ENCODE data around the gene NCS1.
A peak's percentile ranks its signal among the peaks of the same experiment; 100 is the strongest.

NCS1 gene

DNA sequence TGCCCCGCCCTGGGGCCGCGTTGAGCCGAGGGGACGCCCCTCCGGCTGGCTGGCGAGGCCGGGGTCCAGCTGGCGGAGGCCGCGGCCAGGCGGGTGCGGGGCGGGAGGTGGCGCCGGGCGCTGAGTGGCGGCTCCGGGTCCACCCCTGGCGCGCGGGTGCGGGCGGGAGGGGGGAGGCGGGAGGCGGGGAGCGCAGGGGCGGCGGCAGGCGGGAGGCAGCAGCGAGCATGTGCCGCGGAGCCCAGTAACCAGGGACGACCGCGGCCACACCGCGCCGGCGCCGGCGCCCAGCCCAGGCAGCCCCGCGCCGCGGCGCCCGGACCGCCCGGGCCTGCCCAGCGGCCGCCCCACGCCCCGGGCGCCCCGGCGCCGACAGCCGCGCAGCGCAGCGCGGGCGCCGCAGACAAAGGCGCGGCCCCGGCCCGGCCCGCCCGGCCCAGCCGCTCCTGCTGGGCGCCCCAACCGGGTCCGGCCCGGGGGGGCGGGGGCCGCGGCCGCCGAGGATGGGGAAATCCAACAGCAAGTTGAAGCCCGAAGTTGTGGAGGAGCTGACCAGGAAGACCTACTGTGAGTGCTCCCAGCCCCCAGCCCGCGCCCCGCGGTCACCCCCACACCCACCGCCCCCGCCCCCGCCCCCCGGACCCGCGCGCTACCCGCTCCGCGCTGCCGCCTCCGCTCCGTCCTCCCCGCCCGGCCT lies at the start of gene NCS1:
Gene NCS1, plus strand, starts transcription at position 244 of the 697 bp plus-strand sequence. Its CDS starts 260 bp downstream, at position 504.
- DNase-seq = peak; percentile 60

DNA sequence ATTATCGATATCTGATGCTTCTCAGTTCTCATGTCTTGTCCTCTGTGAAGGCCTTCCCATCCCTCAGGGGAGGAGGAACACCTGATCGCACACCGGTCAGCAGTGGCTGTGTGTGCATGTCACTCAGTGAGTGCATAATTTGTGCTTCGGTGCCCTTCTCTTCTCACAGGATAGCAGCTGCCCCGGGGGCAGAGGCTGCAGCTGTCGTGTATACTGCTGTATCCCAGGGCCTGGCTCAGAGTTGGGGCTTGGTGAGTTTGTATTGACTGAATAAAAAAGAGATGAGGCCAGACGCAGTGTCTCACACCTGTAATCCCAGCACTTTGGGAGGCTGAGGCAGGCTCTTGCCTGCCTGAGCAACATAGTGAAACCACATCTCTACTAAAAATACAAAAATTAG lies 49.7 kb upstream of the NCS1 start:
- DNase-seq = no peak

DNA sequence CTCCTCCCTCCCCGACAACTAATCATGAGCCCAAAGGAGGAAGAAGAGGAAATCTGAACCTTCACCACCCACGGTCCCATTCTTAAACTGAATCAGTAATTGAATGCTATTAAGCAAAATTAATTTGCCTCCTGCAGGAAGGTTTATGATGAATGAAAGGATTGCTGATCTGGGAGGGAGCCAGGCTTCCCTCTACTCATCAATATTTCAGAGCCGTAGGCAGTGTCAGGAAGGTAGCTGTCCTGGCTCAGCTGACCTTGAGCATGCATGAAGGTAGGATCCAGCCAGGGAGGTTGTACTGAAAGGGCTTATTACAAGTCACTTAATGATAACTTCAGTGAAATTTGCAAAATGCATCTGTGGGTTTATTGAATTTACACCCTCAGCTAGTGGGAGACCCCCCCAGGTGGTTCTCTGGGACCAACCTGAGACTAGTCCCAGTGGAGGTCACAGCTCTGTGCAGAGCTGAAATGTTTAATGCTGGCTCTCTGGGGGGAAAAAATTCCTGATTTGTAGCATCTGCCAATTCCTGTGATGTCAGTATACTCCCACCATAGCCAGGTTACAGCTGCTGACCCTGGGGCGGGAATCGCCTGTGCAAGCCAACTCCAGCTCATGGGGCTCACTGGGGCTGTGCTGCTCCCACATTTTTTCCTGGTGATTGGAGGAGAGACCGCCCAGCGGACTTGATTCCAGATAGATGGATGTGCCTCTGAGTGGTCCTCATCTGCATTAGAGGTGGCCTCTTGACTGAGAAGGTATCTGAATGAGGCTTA lies 47.9 kb upstream of the NCS1 start:
- no peak for DNase-seq

DNA sequence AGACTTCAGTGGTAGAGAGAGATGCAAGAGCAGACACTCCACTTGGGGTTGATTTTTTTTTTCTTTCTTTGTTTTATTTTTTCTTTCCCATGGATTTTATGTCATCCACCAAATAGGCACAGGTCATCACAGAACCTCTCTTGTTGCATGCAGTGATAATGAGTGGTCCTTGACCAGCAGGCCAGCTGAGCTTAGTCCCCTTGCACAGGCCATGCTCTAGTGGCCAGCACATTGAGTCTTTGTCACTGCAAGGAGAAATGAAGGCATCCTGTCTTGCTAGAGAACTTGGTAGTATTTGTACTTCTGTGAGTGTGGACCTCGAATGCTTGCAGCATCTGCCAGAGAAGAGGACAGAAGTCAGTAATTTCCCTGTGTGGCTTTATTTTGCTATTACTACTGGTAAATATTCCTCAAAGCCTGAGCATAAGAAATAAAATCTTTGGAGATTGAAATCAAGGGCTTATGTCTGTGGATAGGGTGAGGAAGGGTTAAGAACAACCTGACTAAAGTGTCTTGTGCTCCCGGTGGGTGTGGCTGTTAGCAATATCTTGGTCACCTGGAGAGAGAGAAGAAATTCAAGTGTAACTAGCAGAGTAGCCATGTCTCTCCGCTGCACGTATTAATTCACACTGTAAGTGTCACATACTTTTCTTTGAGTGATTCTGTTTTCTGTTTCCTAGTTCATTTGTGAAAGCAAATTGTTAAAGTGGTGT lies 45.3 kb upstream of the NCS1 start:
- DNase-seq = no peak

DNA sequence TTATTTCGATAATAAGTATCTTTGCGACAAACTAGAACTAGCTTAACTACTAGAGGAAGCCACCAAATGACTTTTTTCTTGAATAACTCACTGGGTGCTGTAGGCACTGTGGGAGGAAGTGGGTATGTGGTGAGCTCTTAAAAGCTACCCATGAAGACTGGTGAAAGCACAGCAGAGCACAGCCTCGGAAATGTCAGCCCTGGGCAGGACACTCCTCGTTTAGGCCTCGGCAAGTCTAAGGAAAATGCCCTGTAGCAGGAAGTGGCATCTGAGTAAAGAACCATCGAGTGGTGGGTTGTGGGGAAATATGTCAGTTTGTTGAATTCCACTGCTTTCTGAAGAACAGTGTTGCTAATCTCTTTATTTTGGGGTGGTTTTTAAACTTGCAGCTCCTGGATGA lies 44.0 kb upstream of the NCS1 start:
- DNase-seq = peak; percentile 38

DNA sequence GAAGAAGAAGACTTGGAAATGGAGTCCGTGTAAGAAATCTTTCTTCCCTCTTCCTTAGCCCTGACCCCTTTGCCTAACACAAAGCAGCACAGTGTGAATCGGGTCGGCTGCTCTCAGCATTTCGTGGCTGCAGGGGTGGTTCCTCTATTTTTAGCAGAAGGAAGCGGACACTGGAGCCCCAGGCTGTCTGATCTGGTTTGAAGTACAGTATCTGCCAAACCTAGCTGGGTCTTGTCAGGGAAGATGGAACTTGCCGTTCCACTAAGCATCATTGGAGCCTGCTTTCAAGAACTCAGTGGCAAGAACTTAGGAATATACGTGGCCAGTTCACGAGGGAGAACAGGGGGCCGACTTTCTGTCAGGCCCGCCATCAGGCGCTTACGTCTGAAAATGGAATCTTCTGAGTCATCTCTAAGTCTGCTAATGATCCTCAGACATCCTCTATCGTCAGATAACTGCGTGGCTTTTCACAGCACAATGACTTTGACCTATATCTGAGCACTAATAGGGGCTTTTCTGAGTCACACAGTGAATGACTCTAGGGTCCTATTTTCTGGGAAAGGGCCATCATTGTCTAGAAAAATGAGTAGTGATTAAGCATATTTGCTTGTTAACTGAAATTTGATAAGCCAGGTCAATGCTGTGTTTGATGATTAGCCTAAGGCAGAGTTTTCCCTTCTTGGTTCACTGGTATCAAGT lies 43.3 kb upstream of the NCS1 start:
- DNase-seq = peak; percentile 42

DNA sequence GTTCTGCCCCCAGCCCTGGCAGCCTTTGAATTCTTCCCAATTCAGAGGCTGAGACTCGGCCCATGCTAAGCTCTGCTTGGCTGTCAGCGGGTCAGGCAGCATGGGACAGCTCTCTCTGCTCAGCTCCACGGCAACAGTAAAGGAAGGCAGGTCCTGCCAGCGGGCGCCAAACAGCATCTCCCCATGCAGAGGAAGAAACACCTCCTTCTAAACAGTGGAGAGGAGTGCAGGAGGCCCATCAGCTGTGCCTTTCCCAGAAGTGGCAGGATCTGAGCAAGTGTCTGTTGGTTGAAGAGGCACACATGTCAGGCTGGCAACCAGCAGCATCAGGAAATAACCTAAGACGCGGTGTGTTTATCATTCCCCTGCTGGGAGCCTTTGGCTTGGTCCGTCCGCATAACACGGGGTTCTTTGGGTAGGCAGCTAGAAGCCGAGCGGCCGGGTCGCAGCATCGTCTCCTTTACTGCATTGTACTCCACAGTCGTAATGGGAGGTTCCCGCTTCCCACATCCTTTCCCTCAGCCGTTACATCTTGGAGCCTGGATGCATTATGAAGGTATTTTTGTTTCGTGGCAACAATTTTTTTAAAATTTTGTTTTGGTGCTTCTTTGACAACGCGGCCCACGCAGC lies 42.7 kb upstream of the NCS1 start:
- peak; percentile 30 for DNase-seq

DNA sequence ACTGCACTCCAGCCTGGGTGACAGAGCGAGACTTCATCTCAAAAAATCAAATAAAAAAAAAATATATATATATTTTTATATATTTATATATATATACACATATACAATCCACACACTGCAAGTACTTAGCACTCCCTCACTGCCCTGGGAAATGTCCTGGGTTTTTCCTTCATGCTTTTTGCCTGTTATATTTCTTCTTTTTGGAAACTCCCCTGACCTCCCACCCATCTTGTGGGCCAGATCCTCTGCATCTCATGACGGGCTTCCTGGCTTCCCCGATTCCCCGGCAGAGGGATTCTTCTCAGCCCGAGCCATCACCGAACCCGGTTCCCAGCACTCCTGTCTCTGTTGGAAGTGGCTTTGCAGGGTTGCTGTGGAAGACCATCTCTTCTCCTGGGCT lies 39.5 kb upstream of the NCS1 start:
- no peak for DNase-seq

DNA sequence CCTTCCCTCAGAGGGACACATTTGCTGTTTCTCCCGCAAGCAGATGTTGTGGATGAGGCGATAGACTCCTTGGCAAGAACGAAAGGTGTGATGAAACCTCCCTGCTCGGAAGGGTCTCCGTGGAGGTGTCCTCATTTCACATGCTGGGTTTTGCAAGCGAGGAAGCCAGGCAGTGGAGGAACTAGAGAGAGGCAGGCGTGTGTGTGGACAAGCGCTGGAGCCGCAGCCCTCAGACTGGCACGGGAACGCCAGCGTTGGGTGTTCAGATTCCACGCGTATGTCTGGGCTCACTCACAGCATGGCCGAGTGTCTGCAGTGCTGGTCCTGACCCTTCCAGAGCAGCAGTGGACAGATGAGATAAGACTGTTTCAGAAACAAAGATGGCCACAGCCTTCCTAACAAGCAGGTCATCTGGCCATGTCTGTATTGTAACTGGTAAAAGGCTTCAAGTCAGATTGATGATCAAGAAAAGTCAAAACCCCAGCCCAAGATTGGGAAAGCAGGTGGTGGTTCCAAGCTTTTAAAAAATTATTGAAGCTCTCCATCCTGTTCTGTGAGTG lies 35.0 kb upstream of the NCS1 start:
- DNase-seq = no peak

DNA sequence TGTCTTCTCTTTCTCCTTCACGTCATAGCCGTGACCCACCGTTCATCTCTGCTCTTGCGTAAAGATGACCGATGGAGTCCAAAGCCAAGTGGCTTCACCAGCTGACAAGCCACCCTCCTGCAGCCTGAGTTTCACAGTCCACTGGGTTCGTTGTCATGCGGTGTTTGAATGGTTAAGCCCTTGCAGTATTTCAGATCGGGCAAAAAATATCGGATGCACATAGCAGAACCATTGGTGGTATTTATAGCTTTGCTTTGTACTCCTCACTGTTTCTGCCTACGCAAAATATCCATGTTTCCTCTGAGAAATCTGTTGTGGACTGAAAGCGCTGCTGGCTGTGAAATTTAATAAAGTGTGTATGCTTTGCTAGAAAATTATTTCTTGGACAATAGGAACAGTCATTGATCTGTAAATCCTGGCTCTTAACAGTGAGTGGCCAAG lies 34.5 kb upstream of the NCS1 start:
- no peak for DNase-seq

DNA sequence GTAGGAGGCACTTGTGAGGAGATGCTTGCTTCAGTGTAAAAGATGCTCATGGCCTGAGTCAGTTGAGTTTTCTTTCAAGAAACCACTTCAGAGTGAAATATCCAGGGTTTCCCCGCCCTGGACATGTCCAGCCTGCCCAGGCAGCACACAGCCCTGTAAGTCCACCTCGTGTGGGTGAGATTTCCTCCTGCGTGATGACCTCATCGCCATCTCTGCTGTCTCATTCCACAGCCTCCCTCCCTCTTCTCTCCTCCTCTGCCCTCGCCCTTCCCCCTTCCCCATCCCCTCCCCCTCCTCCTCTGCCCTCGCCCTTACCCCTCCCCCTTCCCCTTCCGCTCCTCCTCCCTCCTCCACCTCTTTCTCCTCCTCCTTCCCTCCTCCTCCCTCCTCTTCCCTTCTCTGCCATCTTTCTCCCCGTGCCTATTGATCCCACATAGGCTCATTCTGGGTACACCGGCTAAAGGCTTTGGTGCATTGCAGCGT lies 34.0 kb upstream of the NCS1 start:
- DNase-seq = no peak

DNA sequence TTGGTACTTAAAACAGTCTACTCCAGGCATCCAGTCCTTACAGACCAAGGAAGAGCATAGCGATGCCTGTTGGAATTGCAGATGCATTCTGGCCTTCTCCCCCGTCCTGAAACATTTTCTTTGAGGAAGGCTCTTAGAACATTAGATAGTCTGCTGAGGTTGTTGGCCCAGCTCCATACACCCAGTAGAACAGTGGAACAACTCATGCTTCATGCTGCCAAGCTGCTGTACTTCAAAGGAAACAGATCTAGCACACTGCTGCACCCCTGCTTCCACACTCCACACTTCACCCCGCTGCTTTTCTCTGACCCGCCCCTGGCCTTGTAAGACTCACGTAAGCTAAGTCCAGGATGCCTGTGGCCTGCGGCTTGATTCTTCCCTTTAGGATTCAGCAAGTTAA lies 33.4 kb upstream of the NCS1 start:
- no peak for DNase-seq

DNA sequence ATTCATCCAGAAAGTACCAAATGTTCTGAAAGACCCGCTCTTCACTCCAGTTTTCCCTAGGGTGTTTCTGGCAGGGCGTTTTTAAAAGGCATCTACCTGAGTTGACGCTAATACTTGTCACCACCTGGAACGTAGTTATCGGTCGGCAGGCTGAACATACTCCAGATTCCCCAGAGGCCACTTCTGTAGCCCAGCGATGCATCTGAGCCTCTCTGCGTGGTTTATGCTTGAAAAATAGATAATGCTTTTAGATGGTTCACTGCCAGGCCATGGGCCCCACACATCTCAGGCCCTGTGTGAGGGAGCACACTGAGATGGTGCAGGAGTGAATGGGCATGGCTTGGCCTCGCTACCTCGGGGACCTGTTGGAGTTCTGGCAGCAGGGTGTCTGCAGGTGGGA lies 33.0 kb upstream of the NCS1 start:
- no peak for DNase-seq

DNA sequence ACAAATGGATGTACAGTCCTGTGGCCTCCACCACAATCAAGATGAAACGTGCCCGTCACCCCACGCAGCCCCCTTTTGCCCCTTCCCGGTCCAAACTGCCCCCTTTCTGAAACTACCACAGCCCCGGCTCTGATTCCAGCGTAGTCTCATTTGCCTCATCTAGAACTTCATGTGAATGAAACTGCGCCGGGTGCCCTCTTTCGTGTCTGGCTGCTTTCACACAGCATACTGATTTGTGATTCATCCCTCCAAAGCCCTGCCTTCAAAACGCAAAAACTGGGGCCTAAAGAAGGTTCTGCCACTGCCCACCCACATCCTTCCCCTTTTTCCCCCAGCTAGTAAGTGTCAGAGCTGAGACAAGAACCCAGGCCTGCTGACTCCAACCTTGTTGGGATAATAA lies 31.5 kb upstream of the NCS1 start:
- no peak for DNase-seq

DNA sequence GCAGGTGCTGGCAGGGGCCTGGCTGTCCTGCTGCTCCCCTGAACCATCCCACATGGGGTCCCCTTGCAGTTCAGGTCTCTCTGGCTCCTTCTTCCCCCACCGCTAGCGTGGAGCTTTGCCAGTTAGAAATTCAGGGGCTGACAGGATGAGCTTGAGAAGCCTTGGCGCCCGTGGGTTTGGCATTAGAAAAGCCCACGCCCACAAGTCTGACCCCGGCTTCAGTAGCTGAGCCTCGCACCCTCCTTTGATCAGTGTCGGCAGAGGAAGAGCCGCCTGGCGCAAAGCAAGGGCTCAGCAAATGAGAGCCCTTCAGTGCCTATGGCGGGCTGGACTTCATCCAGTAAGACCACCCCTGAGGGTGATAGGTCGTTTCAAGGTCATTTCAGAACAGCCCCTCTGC lies 30.1 kb upstream of the NCS1 start:
- no peak for DNase-seq

DNA sequence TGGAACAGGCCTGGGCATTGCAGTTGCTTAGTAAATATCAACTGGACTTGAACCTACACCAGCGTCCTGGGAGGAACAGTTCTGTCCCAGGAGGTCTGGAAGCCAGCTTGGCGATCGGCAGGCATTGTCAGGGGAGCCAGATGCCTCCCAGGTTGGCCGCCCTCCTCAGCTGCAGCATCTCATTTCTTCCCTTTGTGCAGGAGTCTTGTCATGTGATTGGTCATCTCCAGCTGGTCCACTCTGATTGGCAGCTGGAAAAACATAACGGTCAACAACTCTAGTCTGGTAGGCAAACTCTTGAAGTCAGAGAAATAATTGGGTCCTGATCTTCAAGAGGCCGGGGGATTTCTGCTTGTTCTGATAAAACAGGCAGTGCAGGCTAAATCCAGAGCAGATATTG lies 29.6 kb upstream of the NCS1 start:
- DNase-seq = no peak

DNA sequence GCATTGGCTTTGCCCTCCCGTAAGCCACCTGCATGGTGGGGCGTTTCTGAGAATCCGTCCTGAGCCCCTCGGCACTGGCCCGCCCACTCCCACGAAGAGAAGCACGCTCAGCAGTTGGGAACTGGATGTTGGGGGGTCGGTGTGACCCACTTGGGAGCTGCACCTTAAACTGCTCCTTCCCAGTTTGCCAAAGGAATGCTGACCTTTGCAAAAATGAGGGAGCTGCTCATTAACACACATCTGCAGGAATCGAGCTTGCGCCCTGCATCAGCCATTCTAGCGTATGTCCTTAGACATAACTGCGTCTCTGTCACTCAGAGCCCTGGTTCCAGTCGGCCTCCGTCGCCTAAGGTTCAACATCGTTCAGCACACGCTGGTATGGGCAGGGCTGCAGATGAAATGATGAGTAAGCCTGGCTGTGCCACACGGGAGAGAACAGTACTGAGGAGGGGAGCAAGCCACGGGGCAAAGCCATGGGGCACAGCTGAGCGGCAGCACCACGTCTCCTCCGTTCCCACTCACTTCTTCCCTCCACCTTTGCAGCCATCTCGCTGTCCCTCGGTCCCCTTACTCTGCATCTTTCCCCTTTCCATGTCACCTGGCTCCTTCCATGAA lies 28.8 kb upstream of the NCS1 start:
- DNase-seq = no peak

DNA sequence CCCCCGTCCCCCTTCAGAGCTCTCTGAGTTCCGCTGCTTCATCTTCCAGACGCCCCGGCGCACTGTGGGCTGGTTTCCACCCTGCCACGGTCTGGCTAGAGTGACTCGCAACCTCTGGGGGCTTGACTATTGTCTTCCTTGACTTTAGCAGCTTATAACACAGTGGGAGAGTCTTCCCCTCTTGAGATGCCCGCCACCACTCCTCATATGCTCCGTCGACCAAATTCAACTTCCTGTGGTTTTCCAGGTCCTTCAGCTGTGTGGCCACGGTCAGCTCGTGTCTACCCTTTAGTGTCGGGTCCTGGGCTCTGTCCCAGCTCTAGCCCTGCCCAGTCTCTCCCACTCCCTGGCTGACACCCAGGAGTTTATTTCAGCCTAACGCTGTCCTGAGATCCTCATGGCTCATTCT lies 28.2 kb upstream of the NCS1 start:
- DNase-seq = no peak

DNA sequence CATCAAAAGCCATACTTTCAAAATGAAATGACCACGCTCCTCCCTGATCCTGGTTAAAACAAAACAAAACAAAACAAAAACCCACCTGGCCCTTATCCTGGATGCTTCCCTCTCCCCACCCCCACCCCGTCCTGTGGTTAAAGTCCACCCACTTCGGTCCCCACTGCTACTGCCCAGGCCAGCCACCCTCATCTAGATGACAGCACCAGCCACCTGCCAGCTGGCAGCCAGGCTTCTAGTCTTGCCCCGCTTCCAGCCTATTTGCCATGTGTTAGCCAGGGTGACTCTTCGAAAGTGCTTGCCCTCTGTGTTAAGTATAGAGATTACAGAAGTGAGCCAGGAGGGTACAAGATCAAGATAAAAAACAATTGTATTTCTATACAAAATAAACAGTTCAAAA lies 27.5 kb upstream of the NCS1 start:
- DNase-seq = no peak

DNA sequence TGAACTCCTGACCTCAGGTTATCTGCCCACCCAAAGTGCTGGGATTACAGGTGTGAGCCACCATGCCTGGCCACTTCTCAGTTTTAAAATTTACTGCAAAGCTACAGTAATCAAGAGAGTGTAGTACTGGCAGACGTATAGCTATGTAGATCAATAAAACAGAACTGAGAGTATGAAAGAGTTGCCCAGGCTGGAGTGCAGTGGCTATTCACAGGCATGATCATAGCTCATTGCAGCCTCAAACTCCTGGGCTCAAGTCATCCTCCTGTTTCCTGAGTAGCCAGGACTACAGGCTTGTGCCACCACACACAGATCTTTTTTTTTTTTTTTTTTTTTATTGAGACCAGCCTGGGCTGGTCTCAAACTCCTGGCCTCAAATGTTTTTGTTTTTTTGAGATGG lies 26.5 kb upstream of the NCS1 start:
- DNase-seq = no peak

DNA sequence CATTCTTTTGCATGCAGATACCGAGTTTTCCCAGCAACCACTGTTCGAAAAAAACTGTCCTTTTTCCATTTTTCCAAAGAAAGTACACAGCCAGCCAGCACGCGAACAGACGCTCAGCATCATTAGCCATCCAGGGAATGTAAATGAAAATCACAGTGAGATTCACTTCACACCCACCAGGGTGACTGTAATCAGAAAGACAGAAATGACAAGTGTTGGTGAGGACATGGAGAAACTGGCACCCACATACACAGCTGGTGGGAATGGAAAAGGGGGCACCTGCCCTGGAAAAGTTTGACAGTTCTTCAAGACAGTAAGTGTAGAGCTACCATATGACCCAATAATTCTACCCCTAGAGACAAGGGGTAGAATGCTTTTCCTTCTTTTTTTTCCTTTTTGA lies 25.0 kb upstream of the NCS1 start:
- DNase-seq = no peak

DNA sequence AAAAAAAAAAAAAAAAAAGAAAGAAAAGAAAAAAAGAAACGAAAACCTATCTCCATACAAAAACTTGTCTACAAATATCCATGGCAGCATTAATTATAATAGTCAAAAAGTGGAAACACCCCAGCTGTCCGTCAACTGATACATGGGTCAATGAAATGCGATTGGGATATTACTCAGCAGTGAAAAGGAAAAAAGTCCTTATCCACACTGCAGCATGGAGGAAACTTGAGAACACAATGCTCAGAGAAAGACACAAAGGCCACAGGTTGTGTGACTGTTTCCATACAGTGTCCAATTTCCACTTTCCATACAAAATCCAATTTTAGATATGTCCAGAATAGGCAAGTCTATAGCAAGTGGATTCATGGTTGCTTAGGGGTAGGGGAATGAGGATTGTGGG lies 24.3 kb upstream of the NCS1 start:
- no peak for DNase-seq

All from stimulated activated CD4-positive, alpha-beta T cell treated with anti-CD3 and anti-CD28 coated beads, Interleukin-12 subunit alpha, Interleukin-12 subunit beta, amount 100 ng/mL, for 4 hours (primary cell).